GM12891 (cell line): ENCODE data around the gene SLC24A3.

ENCODE experiments used
- POLR2A ChIP-seq: IDR thresholded peaks from 2 replicates; pipeline ENCODE4 v1.6.1; 2011; ENCODE audit warnings: low read depth, low read length, control low read depth
- POLR2AphosphoS5 ChIP-seq: IDR thresholded peaks from 2 replicates; pipeline ENCODE4 v1.6.1; 2011; ENCODE audit warnings: low read depth, low read length, control low read depth

- no peak for TF ChIP-seq POLR2A
- no peak for TF ChIP-seq POLR2AphosphoS5
These were observed 530.7 kb downstream of the SLC24A3 start for GRCh38 chr20:19742974-19743639.
